GM23248 (cell line): ENCODE measurements around the gene CFAP44.

Experiments used
- EZH2 ChIP-seq: fragments of 200-600 bp; sonication (generic); IDR thresholded peaks from 2 replicates; pipeline ENCODE4 v1.6.1; 2018; ENCODE audit warnings: antibody characterized with exemption, mild to moderate bottlenecking; ENCODE audit not compliant: insufficient read depth, poor library complexity, severe bottlenecking
- EZH2phosphoT487 ChIP-seq: fragments of 200-600 bp; sonication (generic); IDR thresholded peaks from 2 replicates; pipeline ENCODE4 v1.6.1; 2018; ENCODE audit warnings: antibody characterized with exemption, moderate library complexity, mild to moderate bottlenecking, low read depth; ENCODE audit not compliant: insufficient read depth

DNA sequence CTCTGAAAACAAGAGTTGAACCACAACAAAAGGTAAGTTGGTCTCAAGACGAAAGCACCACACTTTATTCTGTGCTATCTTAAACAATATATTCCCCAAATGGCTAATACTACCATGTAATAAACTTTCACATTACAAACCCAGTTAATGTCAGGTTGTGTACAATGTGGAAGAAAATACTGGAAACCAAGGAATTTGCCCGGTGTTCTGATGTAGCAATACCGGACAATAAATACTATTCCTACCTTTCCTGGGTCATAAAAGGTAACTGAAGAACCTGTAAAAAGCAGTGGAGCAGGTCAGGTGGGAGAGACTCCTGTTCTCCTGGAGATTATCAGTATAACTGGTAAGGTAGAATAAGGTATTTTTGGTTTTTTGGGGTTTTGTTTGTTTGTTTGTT lies 3.9 kb downstream of the CFAP44 start:
- TF ChIP-seq EZH2 = no peak
- no peak for TF ChIP-seq EZH2phosphoT487
